Stomach (tissue), 4 donors: Measurements from ENCODE around the gene KLF9.

Experiments
- EP300 ChIP-seq: sonication (generic); formaldehyde crosslinking; IDR thresholded peaks from one replicate; pipeline ENCODE4 v1.6.1; 2017; ENCODE audit warnings: antibody characterized with exemption
- POLR2A ChIP-seq, 4 donors: fragments of 450-650 bp; IDR thresholded peaks; one replicate each; pipeline ENCODE4 v1.6.1; 2016; ENCODE audit warnings: antibody characterized with exemption in 4 of 4, control low read depth in 2 of 4, mild to moderate bottlenecking in 1 of 4, moderate library complexity in 1 of 4
- POLR2AphosphoS5 ChIP-seq, 3 donors: sonication (generic); formaldehyde crosslinking; IDR thresholded peaks; one replicate each; pipeline ENCODE4 v1.6.1; 2016; ENCODE audit warnings: antibody characterized with exemption in 3 of 3
- TF ChIP-seq, protein P1 (sequence below), 7 experiments: fragments of 450-650 bp in 4 of 7; fragments of 200-600 bp in 3 of 7; sonication (generic) in 3 of 7; IDR thresholded peaks; one replicate each; pipeline ENCODE4 v1.5.1; 2016 to 2019; ENCODE audit warnings: antibody characterized with exemption in 7 of 7, control low read depth in 2 of 7, mild to moderate bottlenecking in 1 of 7

DNA sequence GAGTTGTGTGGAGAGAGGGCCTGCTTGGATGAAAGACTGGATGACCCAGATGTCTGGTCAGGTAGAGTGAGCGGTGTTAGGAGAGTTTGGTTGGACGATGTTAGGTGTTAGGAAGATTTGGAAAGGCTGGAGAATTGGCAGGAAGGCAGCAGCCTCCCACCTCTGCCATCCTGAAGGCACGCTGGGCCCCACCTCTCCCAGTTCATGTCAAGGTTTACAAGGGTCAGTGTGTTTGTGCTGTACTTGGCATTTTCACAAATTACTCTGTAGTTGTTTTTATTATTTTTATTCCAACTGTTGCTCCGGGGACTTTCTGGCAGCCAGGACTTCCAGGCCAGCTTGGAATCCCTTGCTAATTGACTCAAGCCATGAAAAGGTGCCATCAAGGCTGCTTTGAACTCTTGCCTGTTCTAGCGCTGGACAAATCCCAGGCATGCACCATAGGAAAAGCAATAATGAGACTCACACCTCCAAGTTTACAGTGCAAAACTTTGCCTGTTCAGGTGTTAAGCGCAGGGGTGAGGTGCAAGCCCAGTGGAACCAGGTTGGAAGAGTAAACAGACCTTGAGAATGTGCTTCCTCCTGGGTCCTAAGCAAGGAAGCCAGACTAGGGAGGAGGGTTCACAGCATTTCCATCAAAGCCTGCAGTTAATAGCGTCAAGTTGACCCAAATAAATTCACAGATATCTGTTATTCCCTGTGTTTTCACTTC is 41.7 kb upstream of the KLF9 start:
- TF ChIP-seq, protein P1, sequence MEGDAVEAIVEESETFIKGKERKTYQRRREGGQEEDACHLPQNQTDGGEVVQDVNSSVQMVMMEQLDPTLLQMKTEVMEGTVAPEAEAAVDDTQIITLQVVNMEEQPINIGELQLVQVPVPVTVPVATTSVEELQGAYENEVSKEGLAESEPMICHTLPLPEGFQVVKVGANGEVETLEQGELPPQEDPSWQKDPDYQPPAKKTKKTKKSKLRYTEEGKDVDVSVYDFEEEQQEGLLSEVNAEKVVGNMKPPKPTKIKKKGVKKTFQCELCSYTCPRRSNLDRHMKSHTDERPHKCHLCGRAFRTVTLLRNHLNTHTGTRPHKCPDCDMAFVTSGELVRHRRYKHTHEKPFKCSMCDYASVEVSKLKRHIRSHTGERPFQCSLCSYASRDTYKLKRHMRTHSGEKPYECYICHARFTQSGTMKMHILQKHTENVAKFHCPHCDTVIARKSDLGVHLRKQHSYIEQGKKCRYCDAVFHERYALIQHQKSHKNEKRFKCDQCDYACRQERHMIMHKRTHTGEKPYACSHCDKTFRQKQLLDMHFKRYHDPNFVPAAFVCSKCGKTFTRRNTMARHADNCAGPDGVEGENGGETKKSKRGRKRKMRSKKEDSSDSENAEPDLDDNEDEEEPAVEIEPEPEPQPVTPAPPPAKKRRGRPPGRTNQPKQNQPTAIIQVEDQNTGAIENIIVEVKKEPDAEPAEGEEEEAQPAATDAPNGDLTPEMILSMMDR (IDR thresholded peaks at IDR 0.05) = no peak
- TF ChIP-seq POLR2A (IDR thresholded peaks at IDR 0.05) = no peak
- no peak for TF ChIP-seq POLR2AphosphoS5 (IDR thresholded peaks at IDR 0.05)
- no peak for TF ChIP-seq EP300
